ENCODE measurements around the gene STX17.
A peak's percentile ranks its signal among the peaks of the same experiment; 100 is the strongest.

Gene STX17

GRCh38 chr9:99911600-99911999, 5.1 kb downstream of the STX17 start:
- no peak for DNase-seq

GRCh38 chr9:99916650-99917049, 10.2 kb downstream of the STX17 start:
- DNase-seq: no peak

GRCh38 chr9:99918134-99918533, 11.7 kb downstream of the STX17 start:
- no peak for DNase-seq

GRCh38 chr9:99919930-99920329, 13.5 kb downstream of the STX17 start:
- no peak for DNase-seq

- no peak for DNase-seq
These were observed 15.6 kb downstream of the STX17 start for GRCh38 chr9:99921875-99922710.

- no peak for DNase-seq
These were observed 16.2 kb downstream of the STX17 start for GRCh38 chr9:99922711-99923030.

- DNase-seq: no peak
These were observed 19.1 kb downstream of the STX17 start for GRCh38 chr9:99925541-99925940.

GRCh38 chr9:99929652-99930051, 23.2 kb downstream of the STX17 start:
- no peak for DNase-seq

GRCh38 chr9:99931155-99931840, 24.8 kb downstream of the STX17 start:
- DNase-seq: no peak

GRCh38 chr9:99936947-99937587, 30.6 kb downstream of the STX17 start:
- no peak for DNase-seq

- no peak for DNase-seq
These were observed 40.9 kb downstream of the STX17 start for GRCh38 chr9:99947395-99947794.

- no peak for DNase-seq
These were observed 42.0 kb downstream of the STX17 start for GRCh38 chr9:99948482-99948881.

GRCh38 chr9:99948896-99949295, 42.4 kb downstream of the STX17 start:
- DNase-seq: peak; percentile 36

- no peak for DNase-seq
These were observed 47.5 kb downstream of the STX17 start for GRCh38 chr9:99953861-99954507.

GRCh38 chr9:99954819-99955218, 48.4 kb downstream of the STX17 start:
- DNase-seq: no peak

GRCh38 chr9:99955606-99956005, 49.2 kb downstream of the STX17 start:
- DNase-seq: no peak

GRCh38 chr9:99962680-99963261, 56.3 kb downstream of the STX17 start:
- no peak for DNase-seq

GRCh38 chr9:99964336-99964735, 57.9 kb downstream of the STX17 start:
- DNase-seq: no peak

- no peak for DNase-seq
These were observed 59.5 kb downstream of the STX17 start for GRCh38 chr9:99966001-99966400.

- DNase-seq: no peak
These were observed 60.3 kb downstream of the STX17 start for GRCh38 chr9:99966716-99967115.

- DNase-seq: no peak
These were observed 61.0 kb downstream of the STX17 start for GRCh38 chr9:99967457-99967856.

GRCh38 chr9:99970481-99970880, 64.0 kb downstream of the STX17 start:
- DNase-seq: no peak

GRCh38 chr9:99971410-99971809, 65.0 kb downstream of the STX17 start:
- no peak for DNase-seq
